Measurements from ENCODE around the gene HPCAL1.

HPCAL1 gene

GRCh38 chr2:10466801-10467200, 164.1 kb downstream of the HPCAL1 start:
- no peak for DNase-seq (ENCODE audit: low read depth in 2 of 2)

GRCh38 chr2:10467401-10467800, 164.7 kb downstream of the HPCAL1 start:
- DNase-seq (ENCODE audit: low read depth in 2 of 2): no peak

- DNase-seq (ENCODE audit: low read depth in 2 of 2): no peak
Observed at GRCh38 chr2:10469301-10469700, 166.6 kb downstream of the HPCAL1 start.

- no peak for DNase-seq (ENCODE audit: low read depth in 2 of 2)
Observed at GRCh38 chr2:10469955-10470608, 167.4 kb downstream of the HPCAL1 start.

- no peak for DNase-seq (ENCODE audit: low read depth in 2 of 2)
Observed at GRCh38 chr2:10471046-10471571, 168.4 kb downstream of the HPCAL1 start.

GRCh38 chr2:10471955-10472354, 169.3 kb downstream of the HPCAL1 start:
- no peak for DNase-seq (ENCODE audit: low read depth in 2 of 2)

GRCh38 chr2:10473121-10473756, 170.5 kb downstream of the HPCAL1 start:
- DNase-seq (ENCODE audit: low read depth in 2 of 2): no peak

- DNase-seq (ENCODE audit: low read depth in 2 of 2): no peak
Observed at GRCh38 chr2:10475221-10475722, 172.6 kb downstream of the HPCAL1 start.

GRCh38 chr2:10475811-10476660, 173.3 kb downstream of the HPCAL1 start:
- no peak for DNase-seq (ENCODE audit: low read depth in 2 of 2)

- no peak for DNase-seq (ENCODE audit: low read depth in 2 of 2)
Observed at GRCh38 chr2:10476723-10477442, 174.2 kb downstream of the HPCAL1 start.
